CD4-positive, alpha-beta T cell (primary cell): ENCODE data around the gene STIM1. TPM values are rescaled to one million over a fixed set of nuclear protein-coding genes. Genes with fewer than 3 reads are reported as not detected.

Experiments used
- ATAC-seq: fragments of 200-7000 bp; cut with Tn5 transposase; one replicate; pipeline ENCODE4 v1.10.0; 2022; ENCODE audit warnings: mild to moderate bottlenecking; ENCODE audit not compliant: poor library complexity
- CTCF ChIA-PET: fragments of 350-600 bp; sonication (Branson Sonifier 250); formaldehyde crosslinking; loops from one replicate; lab custom pipeline; 2021; ENCODE audit warnings: antibody characterized with exemption, inconsistent platforms; lab: Charles Lee
- POLR2A ChIA-PET: fragments of 350-600 bp; sonication (Branson Sonifier 250); formaldehyde crosslinking; loops from one replicate; lab custom pipeline; 2021; ENCODE audit warnings: antibody characterized with exemption, inconsistent platforms; lab: Charles Lee
- DNase-seq, 14 experiments: peaks; one replicate each; pipeline ENCODE4 v3.0.0-alpha.2; 2013 to 2020; ENCODE audit warnings: mixed read lengths in 2 of 14
- H3K27ac ChIP-seq, 2 donors: one replicate each; pipeline versions ENCODE4 v1.5.1 to v1.7.0; 2013; ENCODE audit warnings: low read length in 2 of 2, low read depth in 1 of 2, mild to moderate bottlenecking in 1 of 2
- H3K27me3 ChIP-seq, 2 experiments: 1 replicate in 1 of 2; 2 replicates in 1 of 2; pipeline versions ENCODE4 v1.6.1 to v1.7.0; 2013; ENCODE audit warnings: low read length in 2 of 2, control low read depth in 1 of 2, mild to moderate bottlenecking in 1 of 2, moderate library complexity in 1 of 2; ENCODE audit not compliant: insufficient read depth in 2 of 2, control insufficient read depth in 1 of 2
- H3K36me3 ChIP-seq: one replicate; pipeline ENCODE4 v1.6.1; 2013; ENCODE audit warnings: low read length, control low read depth; ENCODE audit not compliant: insufficient read depth
- H3K4me1 ChIP-seq: one replicate; pipeline ENCODE4 v1.6.1; 2013; ENCODE audit warnings: low read length, control low read depth; ENCODE audit not compliant: insufficient read depth
- H3K4me3 ChIP-seq: one replicate; pipeline ENCODE4 v1.5.1; 2013; ENCODE audit warnings: mild to moderate bottlenecking, low read length, moderate library complexity
- H3K9me3 ChIP-seq, 2 experiments: 1 replicate in 1 of 2; 2 replicates in 1 of 2; pipeline versions ENCODE4 v1.6.1 to v1.7.0; 2013; ENCODE audit warnings: low read length in 2 of 2, mild to moderate bottlenecking in 2 of 2, control low read depth in 1 of 2, moderate library complexity in 1 of 2; ENCODE audit not compliant: control insufficient read depth in 1 of 2, insufficient read depth in 1 of 2
- H3K27ac Mint-ChIP-seq: one replicate; pipeline ENCODE4 v1.8.0; 2020; ENCODE audit warnings: mixed read lengths
- H3K27me3 Mint-ChIP-seq: one replicate; pipeline ENCODE4 v1.8.0; 2021; ENCODE audit warnings: mixed read lengths
- H3K36me3 Mint-ChIP-seq: one replicate; pipeline ENCODE4 v1.8.0; 2021; ENCODE audit warnings: low read depth, mixed read lengths
- H3K4me1 Mint-ChIP-seq: one replicate; pipeline ENCODE4 v1.8.0; 2021; ENCODE audit warnings: low read depth, mixed read lengths
- H3K4me3 Mint-ChIP-seq: one replicate; pipeline ENCODE4 v1.8.0; 2020; ENCODE audit warnings: mild to moderate bottlenecking, mixed read lengths
- H3K9me3 Mint-ChIP-seq: one replicate; pipeline ENCODE4 v1.8.0; 2020; ENCODE audit warnings: mixed read lengths
- CTCF ChIP-seq: fragments of 200-600 bp; IDR thresholded peaks from one replicate; pipeline ENCODE4 v1.8.0; 2022; ENCODE audit warnings: antibody characterized with exemption, mild to moderate bottlenecking
- intact Hi-C, 2 experiments: fragments of 100-400 bp; cut with DNase I in 1 of 2; cut with micrococcal nuclease in 1 of 2; formaldehyde crosslinking; loops; one replicate each; pipeline versions ENCODE4 v1.15.1 to v1.9.0; 2023 to 2025; cut with DNase I, micrococcal nuclease
- total RNA-seq, 174 experiments: library from RNA in 2 of 174; stranded (reverse) in 2 of 174; gene quantifications; one replicate each; pipeline ENCODE4 v1.2.3 and lab custom pipeline; 2021 to 2026

STIM1 gene
- total RNA-seq, 2 experiments from 2014 or later, result 89.0 to 94.9 TPM

GRCh38 chr11:4065086-4065485 lies 209.6 kb downstream of the STIM1 start:
- Histone ChIP-seq H3K9me3 (no peaks in the 10 kb centered on the region), H3K4me3 (no peak overlapping the region), H3K36me3 (peaks cover 36% of the 10 kb centered on the region), H3K27me3 (no peaks in the 10 kb centered on the region), H3K27ac (no peak overlapping the region), H3K4me1 (peaks cover 48% of the 10 kb centered on the region)
- peaks cover 49% of the 10 kb centered on the region for H3K36me3 Mint-ChIP-seq
- POLR2A ChIA-PET, result interaction anchor here (0.6 to 2.0 kb wide), 5 partner anchors 10 to 224 kb away, joined by 3 to 8 read pairs (median 3); partner anchors contain the start of genes RHOG and STIM1
- H3K9me3 Mint-ChIP-seq, result no peaks in the 10 kb centered on the region
- peaks cover 64% of the 10 kb centered on the region for H3K4me1 Mint-ChIP-seq
- CTCF ChIA-PET, result interaction anchor here (0.6 to 2.3 kb wide), 4 partner anchors 43 to 224 kb away, joined by 3 to 10 read pairs (median 6); partner anchors contain the start of gene STIM1
- peak overlapping the region; percentile 69 for H3K27ac Mint-ChIP-seq
- H3K4me3 Mint-ChIP-seq, result peak overlapping the region; percentile 12
- ATAC-seq, result peak; percentile 65
- peak in 3 of 14 experiments; percentile 31 to 47 (median 46) for DNase-seq
- intact Hi-C loops, result no loop called here
- TF ChIP-seq CTCF, result no peak
- no peaks in the 10 kb centered on the region for H3K27me3 Mint-ChIP-seq

GRCh38 chr11:4065601-4066377 lies 210.3 kb downstream of the STIM1 start:
- H3K4me1 Mint-ChIP-seq, result peaks cover 70% of the 10 kb centered on the region
- Histone ChIP-seq H3K4me1 (peaks cover 48% of the 10 kb centered on the region), H3K27me3 (no peaks in the 10 kb centered on the region), H3K9me3 (no peaks in the 10 kb centered on the region), H3K36me3 (peaks cover 36% of the 10 kb centered on the region), H3K4me3 (no peak overlapping the region), H3K27ac (no peak overlapping the region)
- ATAC-seq (no peak), DNase-seq (no peak)
- CTCF ChIA-PET, result interaction anchor here (0.8 to 2.3 kb wide), 5 partner anchors 105 to 257 kb away, joined by 3 to 10 read pairs (median 4); partner anchors contain the start of genes PGAP2 and STIM1
- no peaks in the 10 kb centered on the region for H3K9me3 Mint-ChIP-seq
- TF ChIP-seq CTCF, result no peak
- peak overlapping the region; percentile 69 for H3K27ac Mint-ChIP-seq
- POLR2A ChIA-PET, result interaction anchor here (0.6 to 2.6 kb wide), 5 partner anchors 97 to 224 kb away, joined by 3 to 23 read pairs (median 5); partner anchors contain the start of genes RHOG and STIM1
- no peak overlapping the region for H3K4me3 Mint-ChIP-seq
- intact Hi-C loops, result no loop called here
- no peaks in the 10 kb centered on the region for H3K27me3 Mint-ChIP-seq
- peaks cover 49% of the 10 kb centered on the region for H3K36me3 Mint-ChIP-seq

- peaks cover 50% of the 10 kb centered on the region for H3K4me1 ChIP-seq
- H3K27ac ChIP-seq, result peak overlapping the region in 1 of 2 donors; percentile 32
- H3K9me3 Mint-ChIP-seq, result no peaks in the 10 kb centered on the region
- ATAC-seq (no peak), DNase-seq (peak in 2 of 14 experiments; percentile 21 to 32)
- no peaks in the 10 kb centered on the region for H3K9me3 ChIP-seq
- no peak overlapping the region for H3K4me3 ChIP-seq
- peaks cover 31% of the 10 kb centered on the region for H3K36me3 ChIP-seq
- ChIA-PET POLR2A (interaction anchor here (0.8 to 2.6 kb wide), 4 partner anchors 207 to 225 kb away, joined by 3 to 23 read pairs (median 6); partner anchors contain the start of gene STIM1), CTCF (interaction anchor here (0.7 to 1.6 kb wide), 3 partner anchors 10 to 259 kb away, joined by 3 to 4 read pairs (median 3); partner anchors contain the start of gene PGAP2)
- peak overlapping the region; percentile 69 for H3K27ac Mint-ChIP-seq
- H3K27me3 ChIP-seq, result no peaks in the 10 kb centered on the region
- no peak for TF ChIP-seq CTCF
- peaks cover 46% of the 10 kb centered on the region for H3K36me3 Mint-ChIP-seq
- H3K4me3 Mint-ChIP-seq, result no peak overlapping the region
- H3K4me1 Mint-ChIP-seq, result peaks cover 78% of the 10 kb centered on the region
- no peaks in the 10 kb centered on the region for H3K27me3 Mint-ChIP-seq
- intact Hi-C loops, result no loop called here
These were observed 211.4 kb downstream of the STIM1 start for GRCh38 chr11:4066910-4067309.
